Breast epithelium (tissue), 4 donors: ENCODE measurements around the gene ARHGAP15. TPM values are rescaled to one million over a fixed set of nuclear protein-coding genes. Genes with fewer than 3 reads are reported as not detected.

Experiments used
- DNase-seq, 2 donors: peaks; one replicate each; pipeline ENCODE4 v3.0.0-alpha.2; 2019; ENCODE audit warnings: low spot score in 2 of 2
- H3K27ac ChIP-seq, 2 donors: fragments of 200-600 bp; sonication (generic) in 1 of 2; one replicate each; pipeline ENCODE4 v1.5.1; 2016 to 2019; ENCODE audit warnings: mild to moderate bottlenecking in 1 of 2
- H3K27me3 ChIP-seq, 2 donors: fragments of 200-600 bp; sonication (generic) in 1 of 2; one replicate each; pipeline versions ENCODE4 v1.5.1 to v1.6.0; 2017 to 2019; ENCODE audit warnings: control low read depth in 1 of 2, mild to moderate bottlenecking in 1 of 2
- H3K36me3 ChIP-seq: fragments of 200-600 bp; one replicate; pipeline ENCODE4 v1.5.1; 2019
- H3K4me1 ChIP-seq, 2 donors: fragments of 200-600 bp; sonication (generic); one replicate each; pipeline ENCODE4 v1.5.1; 2016 to 2019; ENCODE audit warnings: control low read depth in 1 of 2
- H3K4me3 ChIP-seq, 3 donors: fragments of 200-600 bp; sonication (generic); 1 replicate in 2 of 3; 2 replicates in 1 of 3; pipeline ENCODE4 v1.5.1; 2016 to 2019; ENCODE audit warnings: mild to moderate bottlenecking in 3 of 3, moderate library complexity in 2 of 3
- H3K9me3 ChIP-seq, 2 donors: fragments of 200-600 bp; sonication (generic) in 1 of 2; one replicate each; pipeline ENCODE4 v1.5.1; 2016 to 2019; ENCODE audit warnings: control low read depth in 1 of 2
- CTCF ChIP-seq, 3 donors: fragments of 450-650 bp; IDR thresholded peaks; one replicate each; pipeline ENCODE4 v1.5.1; 2016 to 2017; ENCODE audit warnings: antibody characterized with exemption in 3 of 3, mild to moderate bottlenecking in 3 of 3, moderate library complexity in 3 of 3
- POLR2A ChIP-seq: fragments of 450-650 bp; IDR thresholded peaks from one replicate; pipeline ENCODE4 v1.6.1; 2016; ENCODE audit warnings: antibody characterized with exemption, mild to moderate bottlenecking, moderate library complexity
- POLR2AphosphoS5 ChIP-seq, 3 donors: sonication (generic); formaldehyde crosslinking; IDR thresholded peaks; one replicate each; pipeline ENCODE4 v1.6.1; 2017; ENCODE audit warnings: antibody characterized with exemption in 3 of 3
- intact Hi-C: fragments of 100-400 bp; cut with DNase I; formaldehyde crosslinking; loops from one replicate; pipeline ENCODE4 v1.15.1; 2023; ENCODE audit warnings: low total_unique reads
- total RNA-seq, 3 donors: library from RNA; depleted of rRNA; stranded (reverse); fragments of >200 nt; gene quantifications; one replicate each; pipeline ENCODE4 v1.1.0, GENCODE V29; 2016

ARHGAP15 gene
- total RNA-seq, 3 donors from 2014 or later, result 8.9 to 13.4 (median 10.7) TPM

GRCh38 chr2:143611336-143611735, 482.1 kb downstream of the ARHGAP15 start:
- no peak for DNase-seq
- Histone ChIP-seq H3K27me3 (no peaks in the 10 kb centered on the region), H3K27ac (no peak overlapping the region), H3K9me3 (no peaks in the 10 kb centered on the region), H3K4me1 (no peaks in the 10 kb centered on the region), H3K4me3 (no peak overlapping the region), H3K36me3 (no peaks in the 10 kb centered on the region)
- TF ChIP-seq CTCF (IDR thresholded peaks at IDR 0.05) (no peak), POLR2A (no peak)
- intact Hi-C loops, result no loop called here

GRCh38 chr2:143615562-143615961, 486.3 kb downstream of the ARHGAP15 start:
- H3K36me3 ChIP-seq, result no peaks in the 10 kb centered on the region
- H3K4me3 ChIP-seq, result no peak overlapping the region
- no peaks in the 10 kb centered on the region for H3K9me3 ChIP-seq
- H3K27ac ChIP-seq, result no peak overlapping the region
- TF ChIP-seq POLR2A, result no peak
- no peak for TF ChIP-seq POLR2AphosphoS5 (IDR thresholded peaks at IDR 0.05)
- TF ChIP-seq CTCF (IDR thresholded peaks at IDR 0.05), result no peak
- DNase-seq, result no peak
- H3K27me3 ChIP-seq, result no peaks in the 10 kb centered on the region
- intact Hi-C loops, result no loop called here
- H3K4me1 ChIP-seq, result no peaks in the 10 kb centered on the region

- no peak for DNase-seq
- Histone ChIP-seq H3K27me3 (no peaks in the 10 kb centered on the region), H3K36me3 (no peaks in the 10 kb centered on the region), H3K4me1 (no peaks in the 10 kb centered on the region), H3K9me3 (no peaks in the 10 kb centered on the region), H3K4me3 (no peak overlapping the region), H3K27ac (no peak overlapping the region)
- TF ChIP-seq CTCF (IDR thresholded peaks at IDR 0.05) (no peak), POLR2A (no peak), POLR2AphosphoS5 (IDR thresholded peaks at IDR 0.05) (no peak)
- intact Hi-C loops, result no loop called here
Measured at GRCh38 chr2:143616452-143616851, 487.2 kb downstream of the ARHGAP15 start.

- no peaks in the 10 kb centered on the region for H3K36me3 ChIP-seq
- intact Hi-C loops, result no loop called here
- H3K4me3 ChIP-seq, result no peak overlapping the region
- DNase-seq, result no peak
- TF ChIP-seq POLR2AphosphoS5 (IDR thresholded peaks at IDR 0.05) (no peak), CTCF (IDR thresholded peaks at IDR 0.05) (no peak), POLR2A (no peak)
- no peaks in the 10 kb centered on the region for H3K9me3 ChIP-seq
- no peaks in the 10 kb centered on the region for H3K4me1 ChIP-seq
- H3K27me3 ChIP-seq, result no peaks in the 10 kb centered on the region
- H3K27ac ChIP-seq, result no peak overlapping the region
Measured at GRCh38 chr2:143617803-143618415, 488.7 kb downstream of the ARHGAP15 start.

GRCh38 chr2:143622106-143622505, 492.9 kb downstream of the ARHGAP15 start:
- Histone ChIP-seq H3K9me3 (no peaks in the 10 kb centered on the region), H3K27me3 (no peaks in the 10 kb centered on the region), H3K4me1 (no peaks in the 10 kb centered on the region), H3K36me3 (no peaks in the 10 kb centered on the region), H3K4me3 (no peak overlapping the region), H3K27ac (no peak overlapping the region)
- DNase-seq, result no peak
- TF ChIP-seq CTCF (IDR thresholded peaks at IDR 0.05) (no peak), POLR2AphosphoS5 (IDR thresholded peaks at IDR 0.05) (no peak), POLR2A (no peak)
- intact Hi-C loops, result no loop called here
